Upper lobe of left lung (tissue), 4 donors: ENCODE data around the gene CSNK1G1.

ENCODE experiments used
- CTCF ChIP-seq, 6 experiments: fragments of 450-650 bp in 4 of 6; fragments of 200-600 bp in 2 of 6; sonication (generic) in 2 of 6; IDR thresholded peaks; one replicate each; pipeline ENCODE4 v1.5.1; 2016 to 2019; ENCODE audit warnings: antibody characterized with exemption in 6 of 6
- EP300 ChIP-seq, 4 donors: sonication (generic); formaldehyde crosslinking; IDR thresholded peaks; one replicate each; pipeline ENCODE4 v1.5.1; 2017; ENCODE audit warnings: antibody characterized with exemption in 4 of 4, control low read depth in 2 of 4
- POLR2A ChIP-seq, 4 donors: fragments of 450-650 bp; IDR thresholded peaks; one replicate each; pipeline ENCODE4 v1.5.1; 2016 to 2017; ENCODE audit warnings: antibody characterized with exemption in 4 of 4, mild to moderate bottlenecking in 2 of 4
- POLR2AphosphoS5 ChIP-seq, 2 donors: sonication (generic); formaldehyde crosslinking; IDR thresholded peaks; one replicate each; pipeline ENCODE4 v1.5.1; 2017; ENCODE audit warnings: antibody characterized with exemption in 2 of 2

- no peak for TF ChIP-seq CTCF (IDR thresholded peaks at IDR 0.05)
- TF ChIP-seq EP300 (IDR thresholded peaks at IDR 0.05): no peak
- no peak for TF ChIP-seq POLR2A (IDR thresholded peaks at IDR 0.05)
- no peak for TF ChIP-seq POLR2AphosphoS5 (IDR thresholded peaks at IDR 0.05)
Measured at GRCh38 chr15:64348455-64348854, 7.5 kb downstream of the CSNK1G1 start.
